HUDEP-2 (cell line): ENCODE measurements around the gene UNC5C.

Source experiments
- DNase-seq, 76 experiments: peaks; one replicate each; lab custom pipeline; 2025; ENCODE audit not compliant: unreplicated experiment in 76 of 76; lab: John Stamatoyannopoulos, UW

UNC5C gene

DNA sequence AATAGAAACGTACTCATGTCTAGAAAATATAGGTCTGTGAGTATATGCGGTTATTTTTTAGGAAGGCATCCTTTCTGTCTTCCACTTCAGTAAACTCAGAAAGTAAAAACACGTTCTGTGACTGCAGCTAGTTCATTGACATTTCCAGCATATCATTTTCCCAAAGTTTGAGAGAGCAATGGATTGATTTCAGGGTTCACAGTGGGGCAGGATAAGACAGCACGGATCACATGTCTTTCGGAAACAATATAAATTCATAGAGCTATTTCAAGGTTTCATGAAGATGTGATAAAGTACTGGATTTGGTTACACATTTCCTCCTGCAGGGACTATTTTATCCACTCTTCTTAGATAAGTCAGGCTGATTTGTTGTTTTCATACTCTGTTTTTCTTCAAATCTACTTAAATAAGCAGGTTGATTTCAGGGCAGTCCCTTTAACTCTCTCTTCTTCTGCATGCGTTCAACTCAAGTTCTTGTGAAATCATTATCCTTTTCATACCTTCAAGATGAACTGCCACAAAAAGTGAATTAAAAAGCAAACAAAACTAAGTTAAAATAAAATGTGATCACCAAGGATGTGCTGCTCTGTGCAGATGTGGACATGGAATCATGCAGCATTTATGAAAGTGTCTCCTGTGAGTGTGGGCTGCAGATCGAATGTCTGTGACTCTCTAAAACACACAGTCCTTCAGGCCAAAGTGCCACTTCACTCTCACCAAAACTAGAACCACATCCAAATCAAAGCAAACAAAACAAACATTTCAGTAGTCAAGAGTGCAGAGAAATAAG, 187.7 kb downstream of the UNC5C start:
- no peak for DNase-seq

DNA sequence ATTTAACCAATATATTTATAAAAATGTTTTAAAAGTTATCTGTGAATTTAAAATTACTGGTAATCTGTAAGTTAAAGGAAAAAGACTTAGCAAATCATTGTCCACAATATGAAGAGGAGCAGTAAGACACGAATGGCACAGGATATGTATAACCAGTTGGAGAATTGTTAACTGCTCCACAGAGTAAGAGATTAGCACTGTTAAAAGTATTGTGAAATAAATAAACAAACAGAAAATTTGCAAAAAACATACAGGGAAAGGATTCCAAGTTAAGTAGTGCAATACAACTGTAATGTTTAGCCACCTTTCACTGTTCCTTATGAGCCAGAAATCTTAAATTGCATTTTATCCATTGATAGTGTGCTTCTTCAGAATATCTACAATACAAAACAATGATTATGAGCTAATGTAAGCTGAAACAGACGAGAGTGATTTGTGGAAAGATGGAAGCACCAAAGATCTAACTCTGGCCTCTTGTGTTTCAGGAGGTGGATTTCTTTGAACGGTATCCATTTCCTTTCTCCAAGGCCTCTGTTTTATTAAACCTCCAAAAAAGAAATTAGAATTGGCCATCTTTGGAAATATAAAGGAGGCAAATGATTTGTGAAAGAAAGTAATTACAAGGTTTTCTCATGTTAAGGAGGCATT, 188.4 kb downstream of the UNC5C start:
- no peak for DNase-seq

- no peak for DNase-seq
Observed at GRCh38 chr4:95358421-95358820, 190.4 kb downstream of the UNC5C start.

- no peak for DNase-seq
Observed at GRCh38 chr4:95355021-95355420, 193.8 kb downstream of the UNC5C start.

- DNase-seq: no peak
Observed at GRCh38 chr4:95348418-95348817, 200.4 kb downstream of the UNC5C start.

- no peak for DNase-seq
Observed at GRCh38 chr4:95343235-95343634, 205.5 kb downstream of the UNC5C start.

GRCh38 chr4:95340191-95340590, 208.6 kb downstream of the UNC5C start:
- no peak for DNase-seq

DNA sequence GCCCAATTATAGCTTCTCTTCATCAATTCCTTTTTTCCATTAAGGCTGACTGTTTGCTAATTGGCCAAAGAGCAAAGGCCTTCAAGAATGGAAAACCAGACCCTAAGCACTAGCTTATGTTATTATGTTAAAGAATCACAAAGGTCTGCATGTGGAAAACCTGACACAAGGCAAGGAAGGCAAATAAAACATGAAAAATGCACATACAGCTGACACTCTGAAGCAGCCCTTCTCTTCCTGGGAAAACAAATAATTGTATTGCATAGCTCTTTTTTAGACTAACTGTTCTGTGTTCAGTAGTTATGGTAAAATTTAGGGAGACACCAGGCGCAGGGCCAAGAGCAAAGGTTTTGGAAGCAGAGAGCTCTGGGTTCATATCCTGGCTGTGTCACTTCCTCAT, 223.1 kb downstream of the UNC5C start:
- no peak for DNase-seq

GRCh38 chr4:95319169-95319568, 229.6 kb downstream of the UNC5C start:
- DNase-seq: no peak

DNA sequence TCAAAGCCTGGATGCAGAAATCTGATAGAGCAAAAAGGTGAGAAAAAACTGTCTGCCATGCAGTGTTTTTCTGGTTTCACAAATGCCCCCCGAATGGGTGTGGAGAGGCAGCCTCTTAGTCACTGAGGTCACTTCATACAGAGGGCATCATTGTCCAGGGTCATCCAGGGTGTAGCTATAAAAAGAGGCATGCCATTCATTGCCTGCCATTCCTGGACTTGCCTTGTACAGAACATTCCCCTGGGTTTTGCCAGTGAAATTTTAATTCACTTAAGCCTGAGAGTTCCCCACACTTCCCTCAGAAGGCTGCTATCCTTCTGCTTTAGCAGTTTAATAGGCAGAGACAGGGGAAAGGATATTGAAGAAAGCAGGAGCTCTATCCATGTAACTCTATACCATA, 230.3 kb downstream of the UNC5C start:
- no peak for DNase-seq

DNA sequence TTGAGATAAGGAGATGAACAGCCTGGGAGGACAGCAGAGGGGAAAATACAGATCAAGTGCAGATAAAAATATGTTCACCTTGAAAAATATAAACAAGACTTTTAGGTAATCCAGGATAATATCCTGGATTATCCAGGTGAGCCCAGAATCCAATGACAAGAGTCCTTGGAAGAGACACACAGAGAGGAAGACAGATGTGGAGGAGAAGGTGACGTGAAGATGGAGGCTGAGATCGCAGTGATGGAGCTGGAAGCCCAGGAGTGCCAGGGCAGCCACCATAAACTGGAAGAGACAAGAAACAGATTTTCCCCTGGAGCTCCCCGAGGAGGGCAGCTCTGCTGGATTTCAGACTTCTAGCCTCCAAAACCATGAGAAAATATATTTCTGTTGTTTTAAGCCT, 230.7 kb downstream of the UNC5C start:
- no peak for DNase-seq

- no peak for DNase-seq
Observed at GRCh38 chr4:95317085-95317793, 231.5 kb downstream of the UNC5C start.

GRCh38 chr4:95314573-95314972, 234.2 kb downstream of the UNC5C start:
- DNase-seq: no peak

- no peak for DNase-seq
Observed at GRCh38 chr4:95304898-95305297, 243.9 kb downstream of the UNC5C start.

- DNase-seq: no peak
Observed at GRCh38 chr4:95300304-95300703, 248.5 kb downstream of the UNC5C start.

- no peak for DNase-seq
Observed at GRCh38 chr4:95296052-95296451, 252.7 kb downstream of the UNC5C start.

GRCh38 chr4:95295157-95295556, 253.6 kb downstream of the UNC5C start:
- no peak for DNase-seq

DNA sequence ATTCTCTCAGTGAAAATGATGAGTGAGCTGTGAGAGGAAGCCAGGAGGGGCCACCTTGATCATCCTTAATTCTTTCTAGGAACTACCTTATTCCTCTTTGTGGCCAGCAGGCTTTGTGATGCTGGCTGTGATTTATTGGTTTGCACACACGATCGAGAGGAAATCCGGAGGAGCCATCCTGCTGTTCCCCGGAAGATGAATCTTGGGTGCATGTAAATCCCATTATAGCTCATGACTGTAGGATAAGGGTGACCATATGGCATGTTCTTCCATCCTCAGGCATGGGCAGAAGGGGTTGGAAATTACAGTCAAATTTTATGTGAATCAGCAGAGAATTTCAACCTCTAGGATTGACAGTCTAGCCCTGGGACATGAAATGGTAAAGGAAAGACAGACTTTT, 254.5 kb downstream of the UNC5C start:
- DNase-seq: no peak

GRCh38 chr4:95293014-95293413, 255.8 kb downstream of the UNC5C start:
- DNase-seq: no peak

DNA sequence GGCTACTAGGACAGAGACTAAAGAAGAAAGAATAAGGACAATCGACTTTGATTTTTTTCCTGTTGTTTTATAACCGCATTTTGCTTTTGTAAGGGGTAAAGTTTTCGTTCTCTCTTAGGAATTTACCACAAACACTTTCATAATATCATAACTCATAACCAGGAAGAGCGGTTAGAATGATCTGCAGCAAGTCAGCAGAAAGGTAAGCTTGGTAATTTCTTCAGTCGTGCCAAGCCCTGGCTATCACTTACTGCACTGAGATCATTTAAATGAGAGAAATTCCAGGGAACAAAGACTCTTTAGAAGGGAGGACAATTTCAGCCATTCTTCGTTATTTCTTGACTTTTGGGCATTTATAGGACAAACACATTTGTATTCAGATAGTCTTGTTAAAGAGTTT, 258.1 kb downstream of the UNC5C start:
- no peak for DNase-seq

GRCh38 chr4:95289028-95289634, 259.6 kb downstream of the UNC5C start:
- no peak for DNase-seq
